NB4 (cell line): ENCODE measurements around the gene TEX13A.

Source experiments
- DNase-seq: peaks from one replicate; pipeline ENCODE4 v3.0.0; 2010; ENCODE audit warnings: low read depth
- H3K4me3 ChIP-seq: one replicate; pipeline ENCODE4 v1.5.1; 2011; ENCODE audit warnings: mild to moderate bottlenecking, low read depth, low read length, moderate library complexity
- CTCF ChIP-seq: IDR thresholded peaks from one replicate; pipeline ENCODE4 v1.5.1; 2012; ENCODE audit warnings: low read depth, low read length

The TEX13A gene

DNA sequence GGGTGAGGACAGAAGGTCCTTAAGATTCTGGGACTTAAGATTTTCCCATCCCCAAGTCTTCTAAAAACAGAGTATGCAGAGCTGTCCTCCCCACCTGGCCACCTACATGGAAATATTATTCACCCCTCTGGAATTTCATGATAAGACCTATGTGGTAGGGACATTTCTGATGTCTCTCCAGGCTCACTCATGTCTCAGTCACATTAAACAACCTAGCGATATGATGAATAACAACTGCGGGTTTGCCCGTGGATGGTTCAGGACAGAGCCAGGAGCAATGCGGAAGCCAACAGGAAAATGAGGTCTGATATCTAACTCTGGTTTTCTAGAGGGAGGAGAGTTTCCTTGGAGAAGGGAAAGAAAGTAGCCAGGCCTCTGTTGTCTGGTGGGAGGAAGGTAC is 47.4 kb downstream of the TEX13A start:
- no peak for DNase-seq
- no peak overlapping the region for H3K4me3 ChIP-seq
- TF ChIP-seq CTCF, result no peak
